MCF 10A (cell line): ENCODE results near the gene PKN1. TPM values are rescaled to one million over a fixed set of nuclear protein-coding genes. Genes with fewer than 3 reads are reported as not detected.

Experiments
- BruUV-seq: library from RNA; stranded (reverse); fragments of 400-500 nt; replicated peaks from 2 replicates; lab custom pipeline; 2021; lab: Mats Ljungman, UMichigan
- CTCF ChIA-PET: fragments of 300-600 bp; sonication (Branson Sonifier 250); formaldehyde crosslinking; extraction: SDS; loops from one replicate; lab custom pipeline; 2021; ENCODE audit warnings: antibody characterized with exemption, inconsistent platforms; lab: Yijun Ruan, JAX
- POLR2A ChIA-PET: fragments of 300-600, 350-650 bp; sonication (Branson Sonifier 250); formaldehyde crosslinking; extraction: SDS; loops from one replicate; lab custom pipeline; 2020; ENCODE audit warnings: antibody characterized with exemption, inconsistent platforms; lab: Yijun Ruan, JAX
- DNase-seq: peaks from one replicate; pipeline ENCODE4 v3.0.0-alpha.2; 2018; ENCODE audit not compliant: unreplicated experiment
- H3K27ac Mint-ChIP-seq: one replicate; pipeline ENCODE4 v1.8.0; 2022; ENCODE audit warnings: mild to moderate bottlenecking, low read depth, mixed read lengths; ENCODE audit not compliant: unreplicated experiment
- H3K27me3 Mint-ChIP-seq: one replicate; pipeline ENCODE4 v1.8.0; 2022; ENCODE audit warnings: mixed read lengths; ENCODE audit not compliant: insufficient read depth, unreplicated experiment
- H3K36me3 Mint-ChIP-seq: one replicate; pipeline ENCODE4 v1.8.0; 2022; ENCODE audit warnings: mild to moderate bottlenecking, moderate library complexity, mixed read lengths; ENCODE audit not compliant: insufficient read depth, unreplicated experiment
- H3K4me1 Mint-ChIP-seq: one replicate; pipeline ENCODE4 v1.8.0; 2022; ENCODE audit warnings: mixed read lengths; ENCODE audit not compliant: insufficient read depth, unreplicated experiment
- H3K4me3 Mint-ChIP-seq: one replicate; pipeline ENCODE4 v1.8.0; 2022; ENCODE audit warnings: mild to moderate bottlenecking, moderate library complexity, mixed read lengths; ENCODE audit not compliant: unreplicated experiment
- H3K9me3 Mint-ChIP-seq: one replicate; pipeline ENCODE4 v1.8.0; 2022; ENCODE audit warnings: mixed read lengths; ENCODE audit not compliant: unreplicated experiment
- intact Hi-C: fragments of 100-400 bp; cut with micrococcal nuclease; formaldehyde crosslinking; loops from 2 replicates; pipeline ENCODE4 v1.14.1; 2022
- total RNA-seq: library from RNA; stranded (reverse); gene quantifications from 2 replicates; pipeline ENCODE4 v1.2.3, GENCODE V29; 2022
- TF ChIP-seq, protein P1 (sequence below): fragments of 200-600 bp; IDR thresholded peaks from one replicate; pipeline ENCODE4 v1.8.0; 2022; ENCODE audit warnings: antibody characterized with exemption, mild to moderate bottlenecking; ENCODE audit not compliant: unreplicated experiment

Gene PKN1
- total RNA-seq, 1 experiment from 2014 or later, result 94.8 TPM

- BruUV-seq, result no TSS peak
- intact Hi-C loops, result no loop called here
- H3K27me3 Mint-ChIP-seq, result no peaks in the 10 kb centered on the region
- peak within 1 kb of the TSS; percentile 83 for H3K27ac Mint-ChIP-seq
- H3K4me3 Mint-ChIP-seq, result peak within 1 kb of the TSS; percentile 76
- POLR2A ChIA-PET, result interaction anchor here (0.6 to 6.8 kb wide), 13 partner anchors 15 to 359 kb away, joined by 3 to 203 read pairs (median 4); partner anchors contain the start of genes ASF1B, DDX39A and DNAJB1
- H3K36me3 Mint-ChIP-seq, result peaks cover 20% of the 10 kb centered on the region
- TF ChIP-seq, protein P1, sequence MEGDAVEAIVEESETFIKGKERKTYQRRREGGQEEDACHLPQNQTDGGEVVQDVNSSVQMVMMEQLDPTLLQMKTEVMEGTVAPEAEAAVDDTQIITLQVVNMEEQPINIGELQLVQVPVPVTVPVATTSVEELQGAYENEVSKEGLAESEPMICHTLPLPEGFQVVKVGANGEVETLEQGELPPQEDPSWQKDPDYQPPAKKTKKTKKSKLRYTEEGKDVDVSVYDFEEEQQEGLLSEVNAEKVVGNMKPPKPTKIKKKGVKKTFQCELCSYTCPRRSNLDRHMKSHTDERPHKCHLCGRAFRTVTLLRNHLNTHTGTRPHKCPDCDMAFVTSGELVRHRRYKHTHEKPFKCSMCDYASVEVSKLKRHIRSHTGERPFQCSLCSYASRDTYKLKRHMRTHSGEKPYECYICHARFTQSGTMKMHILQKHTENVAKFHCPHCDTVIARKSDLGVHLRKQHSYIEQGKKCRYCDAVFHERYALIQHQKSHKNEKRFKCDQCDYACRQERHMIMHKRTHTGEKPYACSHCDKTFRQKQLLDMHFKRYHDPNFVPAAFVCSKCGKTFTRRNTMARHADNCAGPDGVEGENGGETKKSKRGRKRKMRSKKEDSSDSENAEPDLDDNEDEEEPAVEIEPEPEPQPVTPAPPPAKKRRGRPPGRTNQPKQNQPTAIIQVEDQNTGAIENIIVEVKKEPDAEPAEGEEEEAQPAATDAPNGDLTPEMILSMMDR, result no peak
- H3K9me3 Mint-ChIP-seq, result no peaks in the 10 kb centered on the region
- peak; percentile 99 for DNase-seq
- CTCF ChIA-PET, result interaction anchor here (0.7 to 6.6 kb wide), 5 partner anchors 10 to 28 kb away, joined by 3 to 50 read pairs (median 3); no protein-coding TSS in a partner anchor
- peaks cover 38% of the 10 kb centered on the region for H3K4me1 Mint-ChIP-seq
Observed at GRCh38 chr19:14496029-14496833, 63.1 kb downstream of the PKN1 start, which contains the start of gene GIPC1. TSS of gene GIPC1 (minus strand) at chr19:14496127. CDS start at chr19:14482976, 13,151 bp downstream.

DNA sequence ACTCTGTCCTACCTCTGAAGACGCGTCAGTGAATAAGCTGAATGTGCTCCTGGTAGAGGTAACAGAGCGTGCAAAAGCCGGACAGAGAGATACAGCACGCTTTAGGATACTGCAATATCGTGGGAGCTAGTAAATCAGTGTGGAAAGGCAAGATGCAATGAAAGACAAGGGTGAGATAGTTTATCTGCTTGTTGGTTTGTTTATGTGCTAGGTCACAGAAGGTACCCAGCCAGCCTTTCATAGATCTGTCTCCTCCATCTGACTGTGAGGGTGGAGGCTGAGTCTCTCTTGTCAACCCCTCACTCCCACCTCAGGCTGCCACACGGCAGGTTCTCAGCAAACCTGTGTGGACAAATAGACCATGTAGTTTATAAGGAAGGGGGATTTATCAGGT lies 63.7 kb downstream of the PKN1 start:
- Mint-ChIP-seq H3K36me3 (peaks cover 14% of the 10 kb centered on the region), H3K27me3 (no peaks in the 10 kb centered on the region), H3K4me3 (peak overlapping the region; percentile 76), H3K9me3 (no peaks in the 10 kb centered on the region), H3K4me1 (peaks cover 38% of the 10 kb centered on the region), H3K27ac (peak overlapping the region; percentile 83)
- POLR2A ChIA-PET, result interaction anchor here (0.6 to 6.8 kb wide), 12 partner anchors 15 to 360 kb away, joined by 3 to 203 read pairs (median 6); partner anchors contain the start of genes ADGRE5, ASF1B, DDX39A and DNAJB1
- BruUV-seq, result TSS peak; percentile 67
- TF ChIP-seq, protein P1, result no peak
- intact Hi-C loops, result no loop called here
- CTCF ChIA-PET, result interaction anchor here (0.5 to 2.8 kb wide), 4 partner anchors 9 to 80 kb away, joined by 3 to 24 read pairs (median 4); no protein-coding TSS in a partner anchor
- DNase-seq, result no peak

- peak; percentile 51 for DNase-seq
- ChIA-PET CTCF (interaction anchor here (0.5 to 2.8 kb wide), 6 partner anchors 8 to 366 kb away, joined by 3 to 24 read pairs (median 4); no protein-coding TSS in a partner anchor), POLR2A (interaction anchor here (0.8 to 6.8 kb wide), 7 partner anchors 14 to 116 kb away, joined by 4 to 203 read pairs (median 8); partner anchors contain the start of genes ADGRE5 and DNAJB1)
- no TSS peak for BruUV-seq
- Mint-ChIP-seq H3K4me1 (peaks cover 41% of the 10 kb centered on the region), H3K4me3 (peak overlapping the region; percentile 76), H3K9me3 (no peaks in the 10 kb centered on the region), H3K36me3 (peaks cover 9% of the 10 kb centered on the region), H3K27ac (peak overlapping the region; percentile 83), H3K27me3 (no peaks in the 10 kb centered on the region)
- TF ChIP-seq, protein P1, result no peak
- intact Hi-C loops, result no loop called here
Observed at GRCh38 chr19:14497228-14497921, 64.3 kb downstream of the PKN1 start.
